Neural progenitor cell (in vitro differentiated cells): ENCODE results near the gene INSR.

ENCODE experiments used
- EZH2 ChIP-seq: fragments of 200-600 bp; sonication (generic); IDR thresholded peaks from 2 replicates; pipeline ENCODE4 v1.6.1; 2017; ENCODE audit warnings: antibody characterized with exemption, mild to moderate bottlenecking, moderate library complexity
- EZH2phosphoT487 ChIP-seq: fragments of 200-600 bp; sonication (generic); IDR thresholded peaks from 2 replicates; pipeline ENCODE4 v1.6.1; 2017; ENCODE audit warnings: antibody characterized with exemption
- TF ChIP-seq, protein P1 (sequence below): fragments of 200-600 bp; sonication (generic); IDR thresholded peaks from 2 replicates; pipeline ENCODE4 v1.5.1; 2017; ENCODE audit warnings: antibody characterized with exemption, mild to moderate bottlenecking

DNA sequence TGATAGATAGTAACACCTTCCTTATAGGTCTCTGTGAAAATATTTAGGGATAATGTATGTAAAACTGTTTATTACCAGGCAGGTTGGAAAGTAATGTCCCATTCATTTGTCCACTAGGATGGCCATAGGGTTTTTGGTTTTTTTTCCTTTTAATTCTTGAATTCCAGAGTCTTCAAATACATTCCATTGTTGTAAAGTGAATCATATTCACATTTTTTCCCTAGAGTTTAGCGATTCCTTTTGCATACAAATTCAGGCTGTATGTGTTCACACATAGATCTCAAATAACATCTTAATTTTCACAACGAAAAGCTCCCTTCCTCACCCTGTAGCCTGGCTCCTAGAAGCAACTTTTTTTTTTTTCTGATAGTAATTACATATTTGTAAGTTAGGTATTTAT lies 226.5 kb downstream of the INSR start:
- TF ChIP-seq, protein P1, sequence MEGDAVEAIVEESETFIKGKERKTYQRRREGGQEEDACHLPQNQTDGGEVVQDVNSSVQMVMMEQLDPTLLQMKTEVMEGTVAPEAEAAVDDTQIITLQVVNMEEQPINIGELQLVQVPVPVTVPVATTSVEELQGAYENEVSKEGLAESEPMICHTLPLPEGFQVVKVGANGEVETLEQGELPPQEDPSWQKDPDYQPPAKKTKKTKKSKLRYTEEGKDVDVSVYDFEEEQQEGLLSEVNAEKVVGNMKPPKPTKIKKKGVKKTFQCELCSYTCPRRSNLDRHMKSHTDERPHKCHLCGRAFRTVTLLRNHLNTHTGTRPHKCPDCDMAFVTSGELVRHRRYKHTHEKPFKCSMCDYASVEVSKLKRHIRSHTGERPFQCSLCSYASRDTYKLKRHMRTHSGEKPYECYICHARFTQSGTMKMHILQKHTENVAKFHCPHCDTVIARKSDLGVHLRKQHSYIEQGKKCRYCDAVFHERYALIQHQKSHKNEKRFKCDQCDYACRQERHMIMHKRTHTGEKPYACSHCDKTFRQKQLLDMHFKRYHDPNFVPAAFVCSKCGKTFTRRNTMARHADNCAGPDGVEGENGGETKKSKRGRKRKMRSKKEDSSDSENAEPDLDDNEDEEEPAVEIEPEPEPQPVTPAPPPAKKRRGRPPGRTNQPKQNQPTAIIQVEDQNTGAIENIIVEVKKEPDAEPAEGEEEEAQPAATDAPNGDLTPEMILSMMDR = no peak
- TF ChIP-seq EZH2 = no peak
- no peak for TF ChIP-seq EZH2phosphoT487
